Measurements from ENCODE around the gene ALAS2.
"Not testable (repeated sequence)": the region's sequence is repeated elsewhere in the genome, so short reads cannot be mapped to it uniquely, and the experiment has no call there.

ALAS2 gene, protein sequence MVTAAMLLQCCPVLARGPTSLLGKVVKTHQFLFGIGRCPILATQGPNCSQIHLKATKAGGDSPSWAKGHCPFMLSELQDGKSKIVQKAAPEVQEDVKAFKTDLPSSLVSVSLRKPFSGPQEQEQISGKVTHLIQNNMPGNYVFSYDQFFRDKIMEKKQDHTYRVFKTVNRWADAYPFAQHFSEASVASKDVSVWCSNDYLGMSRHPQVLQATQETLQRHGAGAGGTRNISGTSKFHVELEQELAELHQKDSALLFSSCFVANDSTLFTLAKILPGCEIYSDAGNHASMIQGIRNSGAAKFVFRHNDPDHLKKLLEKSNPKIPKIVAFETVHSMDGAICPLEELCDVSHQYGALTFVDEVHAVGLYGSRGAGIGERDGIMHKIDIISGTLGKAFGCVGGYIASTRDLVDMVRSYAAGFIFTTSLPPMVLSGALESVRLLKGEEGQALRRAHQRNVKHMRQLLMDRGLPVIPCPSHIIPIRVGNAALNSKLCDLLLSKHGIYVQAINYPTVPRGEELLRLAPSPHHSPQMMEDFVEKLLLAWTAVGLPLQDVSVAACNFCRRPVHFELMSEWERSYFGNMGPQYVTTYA

GRCh38 chrX:55030271-55031205 is at the start of gene ALAS2:
TSS of gene ALAS2 (minus strand) at chrX:55030977. CDS start at chrX:55026000, 4,977 bp downstream.
- no peak for FAIRE-seq

DNA sequence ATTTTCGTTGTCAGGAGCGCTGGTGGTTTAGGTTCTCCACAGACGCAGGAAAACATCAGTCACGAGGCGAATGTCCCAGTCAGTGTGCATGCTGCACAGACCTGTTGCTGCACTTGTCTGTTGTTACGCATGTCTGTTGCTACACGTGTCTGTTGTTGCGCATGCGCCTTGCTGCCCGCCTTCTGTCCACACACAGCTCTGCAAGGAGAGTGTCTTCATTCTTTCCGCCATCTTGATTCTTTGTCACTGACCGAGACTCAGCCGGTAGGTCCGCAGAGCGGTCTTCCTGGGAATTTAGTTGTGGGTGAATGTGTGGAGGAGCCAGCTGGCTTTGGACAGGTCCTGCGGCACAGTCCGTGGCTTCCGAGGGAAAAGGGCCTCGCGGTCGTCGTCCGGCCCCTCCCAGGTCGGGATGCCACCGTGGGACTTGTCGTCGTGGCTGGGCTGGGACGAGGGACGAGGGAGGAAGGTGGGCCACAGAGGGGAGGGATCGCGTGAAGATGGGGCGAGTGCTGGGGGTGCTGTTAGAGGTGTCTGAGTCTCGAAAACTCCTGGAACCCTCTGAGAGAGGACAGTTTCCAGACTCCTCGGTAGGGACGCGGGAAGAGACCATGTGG is 44.2 kb upstream of the ALAS2 start, which contains the start of gene PAGE2B:
Gene PAGE2B, plus strand, starts transcription at position 180 of the 617 bp plus-strand sequence. CDS start 1,012 bp downstream, outside the sequence.
- FAIRE-seq, result no peak

- FAIRE-seq, result no peak
Observed at GRCh38 chrX:55072286-55072685, 41.5 kb upstream of the ALAS2 start.

DNA sequence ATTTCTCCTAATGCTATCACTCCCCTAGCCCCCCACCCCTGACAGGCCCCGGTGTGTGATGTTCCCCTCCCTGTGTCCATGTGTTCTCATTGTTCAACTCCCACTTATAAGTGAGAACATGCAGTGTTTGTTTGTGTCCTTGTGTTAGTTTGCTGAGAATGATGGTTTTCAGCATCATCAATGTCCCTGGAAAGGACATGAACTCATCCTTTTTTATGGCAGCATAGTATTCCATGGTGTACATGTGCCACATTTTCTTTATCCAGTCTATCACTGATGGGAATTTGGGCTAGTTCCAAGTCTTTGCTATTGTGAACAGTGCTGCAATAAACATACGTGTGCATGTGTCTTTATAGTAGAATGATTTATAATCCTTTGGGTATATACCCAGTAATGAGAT is 36.4 kb upstream of the ALAS2 start:
- FAIRE-seq, result not testable (repeated sequence)

- peak; percentile 89 for FAIRE-seq
Observed at GRCh38 chrX:55057675-55058249, 27.0 kb upstream of the ALAS2 start.

DNA sequence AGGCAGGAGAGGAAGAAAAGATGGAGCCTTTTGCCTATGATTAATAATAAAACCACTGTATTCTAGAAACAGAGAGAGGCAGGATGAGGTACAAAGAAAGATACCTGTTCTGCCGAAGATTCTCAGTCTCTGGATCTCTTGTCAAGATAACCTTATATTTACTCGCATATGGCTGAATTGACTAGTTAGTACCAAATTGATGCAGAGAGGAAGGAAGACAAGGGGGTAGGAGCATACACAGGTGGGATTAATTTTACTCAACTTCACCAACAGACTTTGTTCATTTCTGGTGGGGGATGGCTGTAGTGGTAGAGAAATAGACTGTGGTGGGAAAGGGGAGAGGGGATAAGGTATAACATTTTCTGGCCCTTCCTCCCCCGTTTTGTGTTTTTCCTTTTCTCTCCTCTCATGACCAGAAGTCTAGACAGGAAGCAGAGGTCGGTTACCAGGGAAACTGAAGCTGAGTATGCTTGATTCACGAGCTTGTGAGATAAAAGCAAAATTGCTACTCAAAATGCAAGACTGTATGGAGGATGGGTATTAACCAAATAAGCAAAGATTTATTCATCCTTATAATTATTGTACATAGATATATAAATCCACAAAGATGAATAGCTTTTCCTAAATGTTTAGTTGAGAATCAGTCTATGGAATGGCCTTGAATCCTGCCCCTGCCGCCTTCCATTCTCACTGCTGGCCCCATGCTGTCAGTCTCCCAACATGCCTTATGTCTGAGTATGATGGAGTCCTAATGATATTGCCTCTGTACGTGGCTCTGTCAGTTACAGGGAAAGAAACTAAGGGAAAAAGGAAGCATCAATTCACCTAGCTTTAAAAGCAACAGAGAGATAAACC is 26.3 kb upstream of the ALAS2 start:
- no peak for FAIRE-seq

GRCh38 chrX:55050599-55050998 is 19.8 kb upstream of the ALAS2 start:
- not testable (repeated sequence) for FAIRE-seq

DNA sequence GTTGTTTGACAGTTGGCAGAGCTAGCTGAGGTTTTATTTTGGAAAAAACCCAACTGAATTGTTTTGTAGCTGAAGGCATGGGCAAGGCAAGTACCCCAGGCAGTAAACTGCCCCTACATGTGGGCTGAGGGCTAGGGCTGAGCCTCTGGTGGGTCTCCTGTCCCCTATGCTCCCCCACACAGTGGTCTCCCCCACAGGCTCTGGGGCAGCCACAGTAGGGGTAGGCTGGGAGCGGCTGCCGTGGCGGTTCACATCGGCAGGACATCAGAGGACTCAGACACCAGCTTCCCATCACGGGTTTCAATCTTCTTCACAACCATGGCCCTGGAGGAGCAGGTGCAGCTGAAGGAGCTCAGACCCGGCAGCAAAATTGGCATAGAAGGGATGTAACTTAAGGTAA is 10.7 kb upstream of the ALAS2 start:
- no peak for FAIRE-seq

DNA sequence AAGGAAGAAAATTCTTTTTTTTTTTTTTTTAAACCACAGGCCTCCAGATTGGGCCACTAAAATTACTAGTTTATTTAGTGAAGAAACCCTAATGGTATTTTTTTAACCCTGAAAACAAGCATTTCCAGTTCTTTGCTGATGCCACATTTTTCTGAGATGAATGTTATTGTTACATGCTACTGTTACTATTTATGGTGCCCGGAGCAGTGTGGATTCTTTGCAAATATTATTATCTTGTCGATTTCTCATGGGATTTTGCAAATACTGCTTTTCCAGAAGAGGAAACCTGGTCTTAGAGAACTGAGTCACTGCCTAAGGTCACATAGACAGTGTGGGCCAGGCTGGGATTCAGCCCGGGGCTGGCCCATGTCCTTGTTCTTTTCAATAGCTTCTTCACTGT is 8.7 kb upstream of the ALAS2 start:
- FAIRE-seq, result no peak

- no peak for FAIRE-seq
Observed at GRCh38 chrX:55033429-55033828, 2.7 kb upstream of the ALAS2 start.

- no peak for FAIRE-seq
Observed at GRCh38 chrX:55029291-55029690, 1.5 kb downstream of the ALAS2 start.

DNA sequence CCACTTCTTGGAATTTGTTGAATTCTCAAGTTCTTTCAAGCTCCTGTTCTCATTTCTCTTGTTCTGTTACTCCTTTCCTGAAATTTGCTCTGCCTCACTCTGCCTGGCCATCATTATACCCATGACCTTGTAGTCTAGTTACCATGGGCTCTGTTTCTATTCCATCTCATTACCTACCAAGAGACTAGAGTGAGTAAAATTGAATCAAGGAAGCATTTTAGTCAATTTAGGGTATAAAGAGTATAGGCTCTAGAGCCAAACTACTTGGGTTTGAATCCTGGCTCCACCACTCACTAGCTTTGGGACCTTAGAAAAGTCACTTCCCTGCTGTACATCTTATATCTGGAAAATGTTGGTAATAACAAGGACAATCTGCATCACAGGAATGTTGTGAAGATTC is 2.2 kb downstream of the ALAS2 start:
- no peak for FAIRE-seq

DNA sequence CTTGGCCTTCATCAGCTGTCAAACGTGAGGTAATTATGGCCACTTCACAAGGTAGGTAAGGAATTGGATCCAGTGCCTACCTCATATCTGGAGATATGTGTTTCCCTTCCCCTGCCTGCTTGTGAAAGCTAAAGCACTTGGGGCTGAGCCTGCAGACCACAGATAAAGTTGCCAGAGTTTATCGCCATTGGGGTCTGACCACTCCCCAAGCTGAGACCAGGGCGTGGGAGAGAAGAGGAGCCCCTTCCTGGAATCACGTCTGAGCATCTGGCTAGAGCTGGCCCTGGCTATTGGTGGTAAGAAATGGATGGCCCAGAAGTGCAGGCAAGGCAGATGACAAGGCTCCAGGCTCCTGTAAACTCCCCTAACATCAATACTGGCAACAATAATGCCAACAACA is 2.7 kb downstream of the ALAS2 start:
- no peak for FAIRE-seq

DNA sequence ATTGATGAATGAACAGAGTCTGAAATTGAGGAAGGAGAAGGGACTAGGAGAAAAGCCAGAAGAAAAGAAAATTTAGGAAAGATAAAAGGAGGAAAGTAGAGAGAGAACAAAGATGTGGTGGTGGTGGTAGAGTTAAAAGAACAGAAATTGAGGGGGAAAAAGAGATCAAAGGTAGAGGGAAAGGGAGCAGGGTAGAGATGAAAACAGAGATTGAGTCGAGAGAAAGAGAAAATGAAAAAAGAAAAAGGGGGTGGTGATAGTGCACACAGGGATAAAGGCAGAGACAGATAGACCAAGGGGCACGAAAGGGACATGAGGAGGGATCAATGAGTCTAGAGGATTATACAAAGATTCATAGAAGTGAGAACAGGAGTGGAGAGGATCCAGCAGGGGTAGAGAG is 3.9 kb downstream of the ALAS2 start:
- FAIRE-seq, result no peak

GRCh38 chrX:55026143-55026542 is 4.6 kb downstream of the ALAS2 start:
- FAIRE-seq, result no peak

GRCh38 chrX:55014897-55015299 is 15.9 kb downstream of the ALAS2 start:
- no peak for FAIRE-seq

DNA sequence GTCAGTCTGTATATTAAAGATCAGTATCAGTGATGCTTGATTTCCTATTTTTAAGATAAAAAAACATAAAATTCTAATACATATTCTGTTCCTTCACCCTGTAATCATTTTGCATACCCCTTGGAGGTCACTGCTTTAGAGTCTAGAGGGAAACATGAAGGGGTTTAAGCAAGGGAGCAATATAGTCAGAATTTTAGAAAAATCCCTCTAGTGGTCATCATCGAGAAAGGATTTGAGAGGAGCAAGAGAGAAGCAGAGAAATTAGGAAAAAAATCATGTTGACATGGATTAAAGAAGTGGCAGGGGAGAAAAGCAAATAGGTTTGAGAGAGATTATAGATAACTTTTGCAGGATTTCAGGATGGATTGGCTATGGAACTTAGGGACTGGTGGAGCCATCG is 19.5 kb downstream of the ALAS2 start:
- FAIRE-seq, result peak; percentile 71

DNA sequence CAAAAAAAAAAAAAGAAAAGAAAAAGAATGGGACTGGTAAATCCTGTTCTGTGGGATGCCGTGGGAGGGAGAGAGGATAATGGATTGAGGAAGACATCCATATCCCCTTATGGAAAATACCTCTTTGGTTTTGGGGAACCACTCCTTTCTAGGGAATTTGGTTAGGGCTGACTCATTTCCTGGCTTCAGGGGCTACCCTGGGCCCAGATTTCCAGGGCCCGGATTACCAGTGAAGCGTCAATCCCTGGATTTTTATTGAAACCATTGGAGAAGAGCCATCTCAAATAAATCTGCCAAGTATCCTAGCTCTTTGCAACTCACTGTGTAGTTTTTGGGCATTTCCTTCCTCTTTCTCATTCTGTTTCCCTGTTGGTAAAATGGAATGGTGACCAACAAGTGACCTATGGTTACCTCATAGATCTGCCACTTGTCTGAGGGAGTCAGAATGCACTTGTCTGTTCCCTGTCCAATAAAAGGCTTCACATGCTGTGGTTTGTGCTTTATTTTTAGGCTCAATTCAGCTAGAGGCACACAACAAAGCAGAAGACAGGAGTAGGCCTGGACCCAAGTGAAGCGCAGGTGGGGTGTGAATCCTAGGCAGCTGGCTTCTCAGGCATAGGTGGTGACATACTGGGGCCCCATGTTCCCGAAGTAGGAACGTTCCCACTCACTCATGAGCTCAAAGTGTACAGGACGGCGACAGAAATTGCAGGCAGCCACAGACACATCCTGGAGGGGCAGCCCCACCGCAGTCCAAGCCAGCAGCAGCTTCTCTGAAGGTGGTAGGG is 22.0 kb downstream of the ALAS2 start:
- no peak for FAIRE-seq

DNA sequence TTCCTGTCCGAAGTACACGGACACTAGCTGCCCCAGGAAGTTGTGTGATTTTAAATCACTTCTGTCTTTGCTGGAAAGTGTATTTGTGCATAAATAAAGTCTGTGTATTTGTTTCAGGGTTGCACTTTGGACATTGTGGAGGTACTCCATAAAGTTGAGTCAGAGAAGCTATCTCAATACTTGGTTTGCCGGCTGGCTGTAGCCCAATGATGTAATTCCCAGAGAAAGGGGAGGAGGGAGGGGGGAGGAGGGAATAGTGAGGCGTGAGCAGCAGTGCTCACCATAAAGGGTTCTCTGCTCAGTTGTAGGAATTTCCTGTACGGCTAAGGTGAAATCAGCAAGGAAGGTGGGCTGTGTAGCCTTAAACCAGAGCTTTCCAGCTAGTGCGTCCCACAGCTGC is 23.1 kb downstream of the ALAS2 start:
- no peak for FAIRE-seq

DNA sequence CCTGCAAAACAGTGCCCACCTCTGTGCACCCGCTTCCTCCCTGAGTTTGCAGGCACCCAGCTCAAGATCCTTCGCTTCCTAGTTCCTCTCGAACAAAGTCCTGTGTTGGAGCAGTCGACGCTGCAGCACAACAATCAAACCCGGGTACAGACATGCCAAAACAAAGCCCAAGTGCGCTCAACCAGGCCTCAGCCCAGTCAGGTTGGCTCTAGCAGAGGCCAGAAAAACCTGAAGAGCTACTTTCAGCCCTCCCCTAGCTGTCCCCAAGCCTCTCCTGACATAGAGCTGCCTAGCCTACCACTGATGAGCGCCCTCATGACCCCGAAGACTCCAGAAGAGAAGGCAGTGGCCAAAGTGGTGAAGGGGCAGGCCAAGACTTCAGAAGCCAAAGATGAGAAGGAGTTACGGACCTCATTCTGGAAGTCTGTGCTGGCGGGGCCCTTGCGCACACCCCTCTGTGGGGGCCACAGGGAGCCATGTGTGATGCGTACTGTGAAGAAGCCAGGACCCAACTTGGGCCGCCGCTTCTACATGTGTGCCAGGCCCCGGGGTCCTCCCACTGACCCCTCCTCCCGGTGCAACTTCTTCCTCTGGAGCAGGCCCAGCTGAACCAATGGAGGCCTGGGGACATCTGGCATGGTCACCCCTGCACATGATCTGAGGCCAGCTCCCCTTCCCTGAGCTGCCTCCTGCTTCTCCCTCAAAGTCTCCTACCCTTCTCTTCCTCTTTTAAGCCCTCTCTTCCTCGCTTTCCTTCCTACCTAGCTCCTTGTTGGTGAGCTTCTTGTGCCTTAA is 23.8 kb downstream of the ALAS2 start:
- FAIRE-seq, result no peak

All from A204.1 (cell line).